Measurements from ENCODE around the gene PRAMEF7.
"Not testable (repeated sequence)": the region's sequence is repeated elsewhere in the genome, so short reads cannot be mapped to it uniquely, and the experiment has no call there.

PRAMEF7 gene

DNA sequence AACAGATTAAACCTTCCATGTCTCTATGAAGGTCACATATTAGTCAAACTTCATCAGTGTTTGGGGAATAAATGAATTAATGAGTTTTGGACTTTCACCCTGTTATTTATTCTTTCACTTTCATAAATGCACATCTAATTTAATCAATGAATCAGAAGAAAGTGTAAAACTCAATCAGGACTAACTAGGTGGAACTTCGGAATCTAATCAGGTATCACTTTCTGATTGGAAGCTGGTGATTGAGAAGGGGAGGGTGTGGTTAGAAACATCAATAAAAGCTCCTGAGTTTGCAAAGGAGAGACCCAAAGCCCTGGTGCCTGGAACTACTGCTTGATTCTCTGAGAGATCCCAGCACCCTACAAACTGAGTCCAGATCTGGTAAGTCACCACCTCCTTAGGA, at the start of gene PRAMEF7:
PRAMEF7 (plus strand) TSS at position 301 of the 400 bp plus-strand sequence. CDS start 1,083 bp downstream, outside the sequence.
- DNase-seq: not testable (repeated sequence)

DNA sequence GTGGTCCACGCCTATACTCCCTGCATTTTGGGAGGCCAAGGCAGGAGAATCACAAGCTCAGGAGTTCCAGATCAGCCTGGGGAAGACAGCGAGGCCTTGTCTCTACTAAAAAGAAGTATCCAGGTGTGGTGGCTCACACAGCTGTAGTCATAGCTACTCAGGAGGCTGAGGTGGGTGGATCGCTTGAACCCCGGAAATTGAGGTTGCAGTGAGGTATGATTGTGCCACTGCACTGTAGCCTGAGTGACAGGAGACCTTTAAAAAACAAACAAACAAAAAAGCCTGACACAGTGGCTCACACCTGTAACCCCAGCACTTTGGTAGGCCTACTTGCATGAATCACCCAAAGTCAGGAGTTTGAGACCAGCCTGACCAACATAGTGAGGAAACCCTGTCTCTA, 38.0 kb upstream of the PRAMEF7 start:
- DNase-seq: not testable (repeated sequence)

DNA sequence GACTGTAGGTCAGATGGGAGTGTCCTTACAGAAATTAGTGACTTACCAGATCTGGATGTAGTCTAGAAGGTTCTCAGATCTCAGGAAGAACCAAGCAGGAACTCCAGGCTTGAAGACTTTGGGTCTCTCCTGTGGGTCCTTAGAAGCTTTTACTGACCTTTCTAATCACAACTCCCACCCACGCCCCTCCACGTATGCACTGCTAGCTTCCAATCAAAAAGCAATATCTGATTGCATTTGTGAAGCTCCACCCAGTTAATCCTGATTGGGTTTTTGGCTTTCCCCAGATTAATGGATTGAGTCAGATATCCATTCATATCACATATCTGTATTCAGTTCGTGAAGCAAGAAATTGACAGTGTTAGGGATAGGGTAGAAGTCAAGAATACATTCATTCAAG, 30.3 kb upstream of the PRAMEF7 start, which contains the start of gene PRAMEF4:
PRAMEF4 (minus strand) TSS at position 101 of the 400 bp plus-strand sequence. CDS start 2,807 bp downstream, outside the sequence.
- not testable (repeated sequence) for DNase-seq

DNA sequence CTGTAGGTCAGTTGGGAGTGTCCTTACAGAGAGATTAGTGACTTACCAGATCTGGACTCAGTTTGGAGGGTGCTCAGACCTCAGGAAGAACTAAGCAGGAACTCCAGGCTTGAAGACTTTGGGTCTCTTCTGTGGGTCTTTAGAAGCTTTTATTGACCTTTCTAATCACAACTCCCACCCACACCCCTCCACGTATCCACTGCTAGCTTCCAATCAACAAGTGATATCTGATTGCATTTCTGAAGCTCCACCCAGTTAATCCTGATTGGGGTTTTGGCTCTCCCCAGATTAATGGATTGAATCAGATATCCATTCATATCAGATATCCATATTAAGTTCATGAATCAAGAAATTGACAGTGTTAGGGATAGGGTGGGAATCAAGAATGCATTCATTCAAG, 18.2 kb upstream of the PRAMEF7 start, which contains the start of gene PRAMEF10:
PRAMEF10 (minus strand) TSS at position 101 of the 400 bp plus-strand sequence. CDS start 2,423 bp downstream, outside the sequence.
- not testable (repeated sequence) for DNase-seq

DNA sequence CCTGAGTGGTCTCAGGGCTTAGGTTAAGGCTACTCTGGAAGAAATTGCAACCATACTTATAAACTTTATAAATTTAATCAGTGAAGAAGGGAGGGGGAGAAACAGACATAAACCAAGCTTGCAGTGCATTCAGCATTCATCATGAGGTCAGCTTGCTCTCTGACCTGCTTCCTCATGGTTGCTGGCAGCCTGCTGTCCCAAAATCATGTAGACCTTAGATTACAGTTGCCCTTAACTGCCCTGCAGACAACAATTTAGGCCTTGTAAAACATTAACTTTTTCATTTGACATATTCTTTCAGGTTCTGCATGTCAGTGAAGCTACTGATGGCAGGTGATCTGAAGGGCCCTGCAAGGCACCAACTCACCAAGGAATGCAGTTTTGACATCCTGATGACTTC, 17.2 kb upstream of the PRAMEF7 start:
- not testable (repeated sequence) for DNase-seq

DNA sequence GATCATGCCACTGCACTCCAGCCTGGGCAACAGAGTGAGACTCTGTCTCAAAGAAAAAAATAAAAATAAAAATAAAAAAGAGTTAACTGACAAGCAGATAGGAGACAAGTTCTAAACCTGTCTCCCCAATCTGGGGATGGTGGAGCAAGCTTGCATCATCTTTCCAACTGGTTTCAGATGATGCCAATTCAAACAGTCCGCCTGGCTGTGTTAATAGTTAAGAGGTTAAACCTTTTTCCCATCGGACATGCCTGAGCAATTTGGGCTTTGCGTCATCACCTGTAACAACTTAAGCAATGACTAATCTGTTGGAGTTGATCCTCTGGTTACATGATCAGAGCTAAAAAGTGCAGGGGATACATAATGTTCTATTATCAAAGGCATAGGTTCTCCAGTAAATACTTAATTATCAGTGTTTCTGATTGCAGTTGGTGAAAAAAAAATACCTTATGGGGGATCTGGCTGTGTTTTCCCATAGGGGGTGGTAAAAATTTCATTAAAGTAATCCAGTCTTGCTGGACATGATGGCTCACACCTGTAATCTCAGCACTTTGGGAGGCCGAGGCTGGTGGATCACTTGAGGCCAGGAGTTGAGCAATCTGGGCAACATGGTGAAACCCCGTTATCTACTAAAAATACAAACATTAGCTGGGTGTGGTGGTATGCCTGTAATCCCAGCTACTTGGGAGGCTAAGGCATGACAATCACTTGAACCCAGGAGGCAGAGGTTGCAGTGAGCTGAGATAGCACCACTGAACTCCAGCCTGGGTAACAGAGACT, 12.4 kb upstream of the PRAMEF7 start:
- DNase-seq: not testable (repeated sequence)

DNA sequence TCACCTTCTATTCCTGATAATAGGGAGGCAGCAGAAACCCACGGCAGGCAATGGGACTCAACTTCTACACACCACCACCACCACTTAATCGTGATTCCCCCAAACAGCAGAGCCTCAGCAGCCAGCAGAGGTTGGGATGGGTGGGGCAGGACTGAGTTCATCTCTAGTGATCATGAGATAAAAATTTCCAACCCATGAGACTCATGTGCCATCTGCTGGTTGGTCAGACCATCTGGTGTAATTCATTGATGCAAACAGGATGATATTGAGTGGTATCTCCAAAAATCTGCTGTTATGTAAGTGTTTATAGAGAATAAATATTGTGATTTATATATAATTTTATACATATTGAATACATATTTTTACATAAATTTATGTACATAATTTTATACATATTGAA, 5.3 kb downstream of the PRAMEF7 start:
- not testable (repeated sequence) for DNase-seq

DNA sequence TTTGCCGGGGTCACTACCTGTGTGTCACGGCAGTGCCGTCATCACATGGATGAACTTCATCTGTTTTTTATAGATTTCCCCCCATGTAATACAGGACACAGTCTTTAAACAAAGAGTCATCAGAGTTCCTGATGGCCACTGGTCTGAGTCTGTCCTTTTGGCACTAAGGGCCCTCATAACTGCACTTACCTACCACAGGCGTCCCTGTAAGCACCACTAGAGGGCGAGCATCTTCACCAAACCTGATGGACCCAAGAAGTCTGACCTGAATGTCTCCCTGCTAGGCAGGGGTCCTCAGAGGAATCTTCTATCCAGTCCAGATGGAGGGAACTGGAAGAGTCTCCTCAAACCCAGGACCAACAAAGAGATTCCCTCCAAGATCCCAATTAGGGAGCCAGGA, 8.0 kb downstream of the PRAMEF7 start:
- not testable (repeated sequence) for DNase-seq

DNA sequence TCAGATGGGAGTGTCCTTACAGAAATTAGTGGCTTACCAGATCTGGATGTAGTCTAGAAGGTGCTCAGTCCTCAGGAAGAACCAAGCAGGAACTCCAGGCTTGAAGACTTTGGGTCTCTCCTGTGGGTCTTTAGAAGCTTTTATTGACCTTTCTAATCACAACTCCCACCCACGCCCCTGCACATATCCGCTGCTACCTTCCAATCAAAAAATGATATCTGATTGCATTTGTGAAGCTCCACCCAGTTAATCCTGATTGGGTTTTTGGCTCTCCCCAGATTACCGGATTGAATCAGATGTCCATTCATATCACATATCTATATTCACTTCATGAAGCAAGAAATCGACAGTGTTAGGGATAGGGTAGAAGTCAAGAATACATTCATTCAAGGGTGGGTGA, 31.1 kb downstream of the PRAMEF7 start, which contains the start of gene PRAMEF6:
PRAMEF6 (minus strand) TSS at position 101 of the 400 bp plus-strand sequence. CDS start 5,062 bp downstream, outside the sequence.
- not testable (repeated sequence) for DNase-seq

All from NCI-H526 treated with DMSO at 0.1 percent for 48 hours (cell line).